SJSA1 (cell line): ENCODE data around the gene RNLS. TPM values are rescaled to one million over a fixed set of nuclear protein-coding genes. Genes with fewer than 3 reads are reported as not detected.

Experiments used
- DNase-seq, 2 experiments: peaks; one replicate each; pipeline ENCODE4 v3.0.0-alpha.2; 2015 to 2020; ENCODE audit warnings: low spot score in 2 of 2, low read depth in 1 of 2
- H3K27ac ChIP-seq: fragments of 250-450 bp; sonication (Bioruptor Pico); 2 replicates; pipeline ENCODE4 v1.5.1; 2020; ENCODE audit warnings: mild to moderate bottlenecking, moderate library complexity
- H3K27me3 ChIP-seq: fragments of 250-450 bp; sonication (Bioruptor Pico); replicated peaks from 2 replicates; pipeline ENCODE4 v1.5.1; 2020; ENCODE audit warnings: mild to moderate bottlenecking, moderate library complexity
- H3K36me3 ChIP-seq: fragments of 250-450 bp; sonication (Bioruptor Pico); 2 replicates; pipeline ENCODE4 v1.5.1; 2020; ENCODE audit warnings: mild to moderate bottlenecking
- H3K4me1 ChIP-seq: fragments of 250-450 bp; sonication (Bioruptor Pico); replicated peaks from 2 replicates; pipeline ENCODE4 v1.6.1; 2021; ENCODE audit warnings: mild to moderate bottlenecking
- H3K4me3 ChIP-seq: fragments of 250-450 bp; sonication (Bioruptor Pico); 2 replicates; pipeline ENCODE4 v1.5.1; 2020; ENCODE audit warnings: mild to moderate bottlenecking
- H3K9me3 ChIP-seq: fragments of 250-450 bp; sonication (Bioruptor Pico); replicated peaks from 2 replicates; pipeline ENCODE4 v1.5.1; 2020; ENCODE audit warnings: mild to moderate bottlenecking
- total RNA-seq: library from RNA; depleted of rRNA; stranded (reverse); fragments of >200 nt; shearing (Covaris generic); gene quantifications from 2 replicates; pipeline ENCODE4 v1.2.3, GENCODE V29; 2014; rRNA removed

RNLS gene
- total RNA-seq, 1 experiment from 2014 or later: not detected

DNA sequence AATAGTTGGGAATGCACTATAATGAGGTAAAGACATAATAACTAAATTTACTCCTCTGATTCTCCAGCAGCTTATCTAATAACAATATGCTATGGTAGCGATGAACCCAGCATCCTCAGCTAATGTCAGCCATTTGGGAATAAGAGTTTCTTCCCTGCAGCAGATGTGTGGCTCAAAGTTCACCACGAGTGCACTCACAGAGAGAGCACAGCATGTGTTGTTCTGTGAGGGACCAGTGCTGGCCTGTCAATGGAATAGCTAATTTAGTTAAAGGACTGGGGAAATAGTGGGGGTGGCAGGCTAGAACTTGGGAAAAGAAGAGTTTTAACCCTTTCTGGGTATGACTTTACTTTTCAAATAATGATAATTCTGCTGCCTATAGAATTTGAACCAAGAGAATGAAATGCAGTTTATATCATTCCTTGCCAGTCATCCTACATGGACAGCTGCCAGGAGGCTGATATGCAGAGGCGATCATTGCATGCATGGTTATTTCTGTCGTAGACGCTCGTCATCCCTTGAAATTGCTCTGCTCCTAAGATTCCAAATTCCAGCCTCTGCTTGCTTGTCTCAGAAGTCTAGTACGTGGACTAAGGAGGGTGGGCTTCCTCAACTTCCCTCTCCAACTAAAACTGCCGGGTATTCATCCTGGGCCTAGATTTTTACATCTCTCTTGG lies 355.6 kb downstream of the RNLS start:
- Histone ChIP-seq H3K27me3 (no peaks in the 10 kb centered on the region), H3K27ac (no peak overlapping the region), H3K4me3 (no peak overlapping the region), H3K4me1 (no peaks in the 10 kb centered on the region), H3K9me3 (no peaks in the 10 kb centered on the region), H3K36me3 (no peaks in the 10 kb centered on the region)
- no peak for DNase-seq

DNA sequence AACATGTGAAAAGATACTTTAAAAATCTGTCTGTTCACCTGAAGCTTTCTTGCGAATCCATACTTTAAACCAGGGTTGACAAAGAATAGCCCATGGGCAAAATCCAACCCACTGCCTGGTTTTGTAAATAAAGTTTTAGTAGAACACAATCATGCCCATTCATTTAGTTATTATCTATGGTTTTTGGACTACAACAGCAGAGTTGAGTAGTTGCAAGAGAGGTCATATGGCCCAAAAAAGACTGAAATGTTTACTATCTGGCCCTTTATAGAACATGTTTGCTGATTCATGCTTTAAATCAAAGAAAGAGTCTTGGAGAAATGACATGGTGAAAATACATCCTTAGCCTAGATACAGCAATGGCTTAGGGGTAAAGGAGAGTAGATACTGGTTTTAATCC lies 356.2 kb downstream of the RNLS start:
- Histone ChIP-seq H3K4me1 (no peaks in the 10 kb centered on the region), H3K9me3 (no peaks in the 10 kb centered on the region), H3K4me3 (no peak overlapping the region), H3K27me3 (no peaks in the 10 kb centered on the region), H3K27ac (no peak overlapping the region), H3K36me3 (no peaks in the 10 kb centered on the region)
- DNase-seq: no peak

DNA sequence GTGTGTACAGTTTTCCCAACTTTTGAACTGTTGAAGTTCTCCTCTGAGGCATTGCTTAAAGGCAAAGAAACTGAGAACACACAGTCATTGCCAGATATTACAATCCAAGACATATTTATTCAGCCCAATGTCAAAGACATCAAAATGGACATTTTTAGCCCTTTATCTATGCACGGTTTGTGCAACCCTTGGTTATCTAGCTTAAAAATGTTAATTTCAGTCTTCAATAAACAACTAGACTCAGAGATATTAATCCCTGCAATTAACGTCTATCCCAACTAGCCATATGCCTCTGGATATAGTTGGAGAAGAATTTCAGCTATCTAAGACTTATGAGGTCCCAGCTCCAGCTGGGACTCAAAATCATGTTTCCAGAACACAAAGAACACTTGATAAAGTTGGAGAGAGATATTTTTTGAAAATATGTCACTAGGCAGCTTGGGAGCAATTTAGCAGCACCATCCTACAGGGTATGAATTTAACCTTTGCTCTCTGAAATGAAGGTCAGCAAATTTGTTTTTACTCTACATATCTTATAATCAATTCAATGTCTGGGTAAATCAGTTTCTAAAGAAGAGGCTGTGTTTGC lies 357.0 kb downstream of the RNLS start:
- DNase-seq: no peak

More for the DNA sequence above, 357.0 kb downstream of the RNLS start:
- no peaks in the 10 kb centered on the region for H3K9me3 ChIP-seq
- H3K27me3 ChIP-seq: no peaks in the 10 kb centered on the region
- no peaks in the 10 kb centered on the region for H3K36me3 ChIP-seq
- H3K4me3 ChIP-seq: no peak overlapping the region
- H3K27ac ChIP-seq: no peak overlapping the region
- H3K4me1 ChIP-seq: no peaks in the 10 kb centered on the region

Other genes starting within 250 kb of the RNLS start
- not detected in 2 replicates for gene LIPJ, start 3.4 kb upstream of the RNLS start, total RNA-seq
- gene LIPF, start 81.1 kb upstream of the RNLS start, total RNA-seq: not detected in 2 replicates
- not detected in 2 replicates for gene LIPK, start 122.9 kb upstream of the RNLS start, total RNA-seq
- not detected in 2 replicates for gene LIPN, start 176.7 kb upstream of the RNLS start, total RNA-seq
- not detected in 2 replicates for gene LIPM, start 219.4 kb upstream of the RNLS start, total RNA-seq